ENCODE data around the gene CHST11.
"Not testable (repeated sequence)": the region's sequence is repeated elsewhere in the genome, so short reads cannot be mapped to it uniquely, and the experiment has no call there.

The CHST11 gene

DNA sequence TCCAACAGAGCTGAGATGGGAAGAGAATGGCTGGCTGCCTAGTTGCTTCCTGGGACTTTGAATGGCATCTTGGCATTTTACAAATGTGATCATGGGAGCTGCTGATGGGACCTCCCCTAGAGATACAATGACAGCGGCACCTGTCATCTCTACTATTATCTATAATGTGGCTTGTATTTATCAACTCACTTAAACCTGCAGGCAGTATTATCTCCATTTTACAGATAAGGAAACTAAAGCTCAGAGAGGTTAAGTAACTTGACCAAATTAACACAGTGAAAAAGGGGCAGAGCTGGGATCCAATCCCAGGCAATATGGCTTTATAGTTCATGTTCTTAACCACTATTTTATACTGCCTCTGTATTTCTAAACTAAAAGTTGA lies 111.7 kb downstream of the CHST11 start:
- TF ChIP-seq, protein P1, sequence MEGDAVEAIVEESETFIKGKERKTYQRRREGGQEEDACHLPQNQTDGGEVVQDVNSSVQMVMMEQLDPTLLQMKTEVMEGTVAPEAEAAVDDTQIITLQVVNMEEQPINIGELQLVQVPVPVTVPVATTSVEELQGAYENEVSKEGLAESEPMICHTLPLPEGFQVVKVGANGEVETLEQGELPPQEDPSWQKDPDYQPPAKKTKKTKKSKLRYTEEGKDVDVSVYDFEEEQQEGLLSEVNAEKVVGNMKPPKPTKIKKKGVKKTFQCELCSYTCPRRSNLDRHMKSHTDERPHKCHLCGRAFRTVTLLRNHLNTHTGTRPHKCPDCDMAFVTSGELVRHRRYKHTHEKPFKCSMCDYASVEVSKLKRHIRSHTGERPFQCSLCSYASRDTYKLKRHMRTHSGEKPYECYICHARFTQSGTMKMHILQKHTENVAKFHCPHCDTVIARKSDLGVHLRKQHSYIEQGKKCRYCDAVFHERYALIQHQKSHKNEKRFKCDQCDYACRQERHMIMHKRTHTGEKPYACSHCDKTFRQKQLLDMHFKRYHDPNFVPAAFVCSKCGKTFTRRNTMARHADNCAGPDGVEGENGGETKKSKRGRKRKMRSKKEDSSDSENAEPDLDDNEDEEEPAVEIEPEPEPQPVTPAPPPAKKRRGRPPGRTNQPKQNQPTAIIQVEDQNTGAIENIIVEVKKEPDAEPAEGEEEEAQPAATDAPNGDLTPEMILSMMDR (conservative IDR thresholded peaks at IDR 0.05; ENCODE audit: low read depth, low read length) = no peak
- no peak overlapping the region for H3K4me3 ChIP-seq (ENCODE audit: low read length)
- no peak for DNase-seq (ENCODE audit: low read depth)

DNA sequence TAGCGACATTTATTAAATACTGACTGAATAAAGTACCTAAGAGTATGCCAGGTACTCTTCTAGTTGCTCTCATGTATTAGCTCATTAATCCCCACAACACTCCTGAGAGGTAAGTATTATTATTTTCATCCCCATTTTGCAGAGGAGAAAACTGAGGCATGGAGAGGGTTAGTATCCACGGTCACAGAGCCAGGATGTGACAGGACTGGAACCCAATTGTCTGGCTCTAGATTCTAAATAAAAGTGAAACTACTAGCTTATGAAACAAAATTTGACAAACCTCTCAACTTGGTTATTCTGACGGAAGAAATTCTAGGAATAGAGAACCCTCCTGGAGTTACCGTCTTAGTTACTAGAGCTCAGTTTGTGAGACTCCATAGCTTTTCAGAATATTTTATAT lies 112.2 kb downstream of the CHST11 start:
- no peak for DNase-seq (ENCODE audit: low read depth)
- TF ChIP-seq, protein P1 (conservative IDR thresholded peaks at IDR 0.05; ENCODE audit: low read depth, low read length) = no peak
- H3K4me3 ChIP-seq (ENCODE audit: low read length) = no peak overlapping the region

DNA sequence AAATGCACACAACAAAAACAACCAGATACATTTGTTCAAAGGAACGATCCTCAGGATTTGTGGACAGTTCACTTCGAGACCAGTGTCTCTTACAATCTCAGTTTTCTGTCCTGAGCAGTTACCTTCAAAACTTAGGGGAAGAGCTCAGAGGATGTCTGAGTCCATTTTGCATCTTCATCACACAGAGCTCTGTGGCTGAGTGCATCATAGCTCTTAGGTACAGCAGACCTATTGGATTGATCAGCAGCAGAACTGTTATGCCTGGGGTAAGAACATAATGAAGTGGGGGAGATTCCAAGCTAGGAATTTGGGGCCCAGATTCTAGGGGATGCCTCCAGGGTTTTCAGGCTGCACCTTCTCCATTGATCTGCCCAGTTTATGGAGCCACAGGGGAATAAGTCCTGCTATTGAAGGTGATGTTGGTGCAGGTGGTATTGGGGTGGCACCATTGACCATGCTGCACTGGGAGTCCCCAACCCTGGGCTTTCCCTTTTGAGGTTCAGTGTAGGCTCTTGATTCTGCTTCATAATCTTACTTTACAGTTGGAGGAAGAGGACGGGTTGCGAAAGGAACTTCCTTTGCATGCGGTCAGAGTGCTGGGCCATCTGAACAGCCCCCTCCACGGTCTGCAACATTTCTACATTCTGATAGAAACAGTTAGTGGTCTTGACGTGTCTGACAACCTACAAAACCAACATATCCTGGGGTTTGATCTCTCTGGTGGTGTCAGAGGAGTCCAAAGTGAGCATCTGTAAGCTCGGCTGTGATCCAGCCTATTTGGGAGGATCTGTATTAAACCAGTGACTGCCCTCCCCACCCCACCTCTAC lies 112.8 kb downstream of the CHST11 start:
- no peak for DNase-seq (ENCODE audit: low read depth)
- no peak overlapping the region for H3K4me3 ChIP-seq (ENCODE audit: low read length)

DNA sequence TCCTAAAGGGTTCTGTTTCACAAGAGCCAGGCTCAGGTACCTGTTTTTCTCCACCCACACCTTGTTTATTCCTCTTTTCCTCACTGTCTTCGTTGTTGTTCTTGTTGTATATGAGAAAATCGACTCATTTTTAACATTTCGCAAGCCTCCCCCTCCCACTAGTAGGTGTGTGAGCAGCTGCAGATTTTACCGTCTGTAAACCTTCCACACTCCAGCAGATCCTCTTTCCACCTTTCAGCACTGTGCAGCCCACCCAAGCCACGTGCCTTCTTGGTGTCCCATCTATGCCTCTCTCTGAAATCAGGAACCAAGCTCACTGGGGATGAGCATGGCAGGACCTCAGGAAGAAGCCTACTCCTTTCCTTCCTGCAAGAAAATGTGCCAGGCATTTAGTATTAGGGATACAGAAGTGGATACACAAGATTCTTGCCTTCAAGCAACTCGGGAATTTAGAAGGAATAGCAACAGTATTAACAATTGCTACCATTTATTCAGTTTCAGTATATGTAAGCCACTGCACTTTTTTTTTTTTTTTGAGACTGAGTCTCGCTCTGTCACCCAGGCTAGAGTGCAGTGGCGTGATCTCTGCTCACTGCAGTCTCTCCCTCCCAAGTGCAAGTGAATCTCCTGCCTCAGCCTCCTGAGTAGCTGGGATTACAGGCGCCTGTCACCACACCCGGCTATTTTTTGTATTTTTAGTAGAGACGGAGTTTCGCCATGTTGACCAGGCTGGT lies 113.6 kb downstream of the CHST11 start:
- DNase-seq (ENCODE audit: low read depth) = no peak
- TF ChIP-seq, protein P1 (conservative IDR thresholded peaks at IDR 0.05; ENCODE audit: low read depth, low read length) = no peak
- no peak overlapping the region for H3K4me3 ChIP-seq (ENCODE audit: low read length)

More for the DNA sequence above, 112.8 kb downstream of the CHST11 start:
- TF ChIP-seq, protein P1 (conservative IDR thresholded peaks at IDR 0.05; ENCODE audit: low read depth, low read length) = no peak

DNA sequence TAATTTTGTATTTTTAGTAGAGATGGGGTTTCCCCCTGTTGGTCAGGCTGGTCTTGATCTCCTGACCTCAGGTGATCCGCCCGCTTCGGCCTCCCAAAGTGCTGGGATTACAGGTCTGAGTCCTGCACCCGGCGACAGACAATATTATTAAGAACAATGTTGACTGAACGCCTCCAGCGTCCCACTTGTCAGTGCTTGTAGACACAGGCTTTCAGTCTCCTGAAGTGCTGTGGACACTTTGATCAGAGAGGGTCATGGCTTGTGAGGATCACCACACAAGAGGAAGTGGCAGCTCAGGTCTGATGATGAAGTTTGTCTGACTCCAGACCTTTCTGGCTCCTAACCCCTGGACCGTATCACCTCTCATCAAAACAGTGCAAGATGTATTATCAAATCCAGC lies 114.6 kb downstream of the CHST11 start:
- DNase-seq (ENCODE audit: low read depth) = no peak
- no peak overlapping the region for H3K4me3 ChIP-seq (ENCODE audit: low read length)
- TF ChIP-seq, protein P1 (conservative IDR thresholded peaks at IDR 0.05; ENCODE audit: low read depth, low read length) = no peak

DNA sequence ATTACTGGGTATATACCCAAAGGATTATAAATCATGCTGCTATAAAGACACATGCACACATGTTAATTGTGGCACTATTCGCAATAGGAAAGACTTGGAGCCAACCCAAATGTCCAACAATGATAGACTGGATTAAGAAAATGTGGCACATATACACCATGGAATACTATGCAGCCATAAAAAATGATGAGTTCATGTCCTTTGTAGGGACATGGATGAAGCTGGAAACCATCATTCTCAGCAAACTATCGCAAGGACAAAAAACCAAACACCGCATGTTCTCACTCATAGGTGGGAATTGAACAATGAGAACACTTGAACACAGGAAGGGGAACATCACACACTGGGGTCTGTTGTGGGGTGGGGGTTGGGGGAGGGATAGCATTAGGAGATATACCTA lies 117.6 kb downstream of the CHST11 start:
- not testable (repeated sequence) for DNase-seq (ENCODE audit: low read depth); H3K4me3 ChIP-seq (ENCODE audit: low read length)

DNA sequence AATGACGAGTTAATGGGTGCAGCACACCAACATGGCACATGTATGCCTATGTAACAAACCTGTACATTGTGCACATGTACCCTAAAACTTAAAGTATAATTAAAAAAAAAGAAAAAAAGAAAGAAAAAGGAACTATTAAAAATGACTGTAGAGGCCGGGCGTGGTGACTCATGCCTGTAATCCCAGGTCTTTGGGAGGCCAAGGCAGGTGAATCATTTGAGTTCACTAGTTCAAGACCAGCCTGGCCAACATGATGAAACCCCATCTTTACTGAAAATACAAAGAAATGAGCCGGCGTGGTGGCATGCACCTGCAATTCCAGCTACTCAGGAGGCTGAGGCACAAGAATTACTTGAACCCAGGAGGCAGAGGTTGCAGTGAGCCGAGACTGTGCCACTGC lies 118.0 kb downstream of the CHST11 start:
- not testable (repeated sequence) for H3K4me3 ChIP-seq (ENCODE audit: low read length); DNase-seq (ENCODE audit: low read depth)

Data from retinal pigment epithelial cell (primary cell).